ENCODE results near the gene F7.
"Not testable (repeated sequence)": the region's sequence is repeated elsewhere in the genome, so short reads cannot be mapped to it uniquely, and the experiment has no call there.

F7 gene

DNA sequence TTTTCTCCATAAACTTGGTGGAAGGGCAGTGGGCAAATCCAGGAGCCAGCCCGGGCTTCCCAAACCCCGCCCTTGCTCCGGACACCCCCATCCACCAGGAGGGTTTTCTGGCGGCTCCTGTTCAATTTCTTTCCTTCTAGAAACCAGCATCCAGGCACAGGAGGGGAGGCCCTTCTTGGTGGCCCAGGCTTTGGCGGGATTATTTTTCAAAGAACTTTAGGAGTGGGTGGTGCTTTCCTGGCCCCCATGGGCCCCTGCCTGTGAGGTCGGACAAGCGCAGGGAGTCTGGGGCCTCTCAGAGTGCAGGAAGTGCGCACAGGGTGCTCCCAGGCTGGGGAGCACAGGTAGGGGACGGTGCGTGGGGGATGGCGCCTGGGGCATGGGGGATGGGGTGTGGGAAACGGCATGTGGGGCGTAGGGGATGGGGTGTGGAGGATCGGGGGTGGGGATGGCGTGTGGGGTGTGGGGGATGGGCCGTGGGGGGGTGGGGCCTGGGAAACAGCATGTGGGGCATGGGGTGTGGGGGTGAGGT is 396 bp downstream of the F7 start:
- DNase-seq = no peak

DNA sequence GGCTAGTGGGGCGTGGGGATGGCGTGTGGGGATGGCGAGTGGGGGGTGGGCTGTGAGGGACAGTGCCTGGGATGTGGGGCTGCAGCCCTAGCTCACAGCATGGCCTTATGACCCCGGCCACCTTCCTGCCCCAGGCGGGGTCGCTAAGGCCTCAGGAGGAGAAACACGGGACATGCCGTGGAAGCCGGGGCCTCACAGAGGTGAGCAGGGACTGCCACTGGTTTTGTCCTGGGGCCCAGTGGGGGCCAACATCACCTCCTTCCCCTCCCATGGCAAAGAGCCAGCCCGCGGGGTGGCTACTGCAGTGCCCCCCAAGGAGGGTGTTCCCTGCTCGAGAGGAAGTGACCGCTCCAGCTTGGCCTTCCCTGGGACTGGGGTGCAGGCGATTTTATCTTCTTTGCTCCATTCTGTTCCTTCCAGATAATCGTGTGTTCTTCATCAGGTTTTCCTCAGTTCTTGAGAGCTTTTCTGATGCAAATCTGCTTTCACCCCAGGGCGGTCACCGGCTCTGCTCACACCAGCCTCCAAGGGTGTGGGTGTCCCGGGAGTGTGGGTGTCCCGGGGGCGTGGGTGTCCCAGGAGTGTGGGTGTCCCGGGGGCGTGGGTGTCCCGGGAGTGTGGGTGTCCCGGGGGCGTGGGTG is 1.2 kb downstream of the F7 start:
- no peak for DNase-seq

DNA sequence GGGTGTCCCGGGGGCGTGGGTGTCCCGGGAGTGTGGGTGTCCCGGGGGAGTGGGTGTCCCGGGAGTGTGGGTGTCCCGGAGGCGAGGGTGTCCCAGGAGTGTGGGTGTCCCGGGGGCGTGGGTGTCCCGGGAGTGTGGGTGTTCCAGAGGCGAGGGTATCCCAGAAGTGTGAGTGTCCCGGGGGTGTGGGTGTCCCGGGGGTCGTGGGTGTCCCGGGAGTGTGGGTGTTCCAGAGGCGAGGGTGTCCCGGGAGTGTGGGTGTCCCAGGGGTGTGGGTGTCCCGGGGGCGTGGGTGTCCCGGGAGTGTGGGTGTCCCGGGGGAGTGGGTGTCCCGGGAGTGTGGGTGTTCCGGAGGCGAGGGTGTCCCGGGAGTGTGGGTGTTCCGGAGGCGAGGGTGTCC is 2.9 kb downstream of the F7 start:
- DNase-seq = not testable (repeated sequence)

DNA sequence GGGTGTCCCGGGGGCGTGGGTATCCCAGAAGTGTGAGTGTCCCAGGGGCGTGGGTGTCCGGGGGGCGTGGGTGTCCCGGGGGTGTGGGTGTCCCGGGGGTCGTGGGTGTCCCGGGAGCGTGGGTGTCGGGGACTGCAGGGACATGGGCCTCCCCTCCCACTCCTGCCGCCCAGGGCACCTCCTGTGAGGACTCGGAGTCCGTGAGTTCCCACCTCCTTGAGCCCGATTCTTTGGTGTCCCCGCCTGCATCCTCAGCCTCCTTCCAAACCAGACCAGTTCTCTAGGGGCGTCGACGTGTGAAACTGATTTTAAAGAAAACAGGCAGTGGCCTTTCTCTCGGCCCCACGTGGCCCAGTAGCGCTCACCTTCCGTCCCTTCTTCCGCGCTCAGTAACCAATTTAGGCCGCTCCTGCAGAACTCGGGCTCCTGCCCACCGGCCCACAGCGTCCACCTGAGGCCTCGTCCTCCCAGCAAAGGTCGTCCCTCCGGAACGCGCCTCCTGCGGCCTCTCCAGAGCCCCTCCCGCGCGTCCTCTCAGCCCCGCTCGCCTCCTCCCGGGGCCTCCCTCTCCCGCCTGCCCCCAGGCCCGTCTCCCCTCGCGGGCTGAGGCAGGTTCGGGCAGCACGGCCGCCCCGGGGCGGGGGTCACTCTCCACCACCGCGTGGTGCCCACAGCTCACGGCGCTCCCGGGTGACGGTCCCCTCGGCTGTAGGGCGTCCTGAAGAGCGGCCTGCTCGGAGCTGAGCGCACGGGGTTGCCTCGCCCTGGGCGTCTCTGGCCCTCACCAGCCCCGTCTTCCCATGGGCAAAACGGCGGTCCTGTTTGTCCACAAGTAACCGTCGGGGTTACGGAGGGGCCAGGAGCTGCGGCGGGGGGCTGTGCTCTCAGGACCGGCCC is 3.8 kb downstream of the F7 start:
- DNase-seq = no peak

DNA sequence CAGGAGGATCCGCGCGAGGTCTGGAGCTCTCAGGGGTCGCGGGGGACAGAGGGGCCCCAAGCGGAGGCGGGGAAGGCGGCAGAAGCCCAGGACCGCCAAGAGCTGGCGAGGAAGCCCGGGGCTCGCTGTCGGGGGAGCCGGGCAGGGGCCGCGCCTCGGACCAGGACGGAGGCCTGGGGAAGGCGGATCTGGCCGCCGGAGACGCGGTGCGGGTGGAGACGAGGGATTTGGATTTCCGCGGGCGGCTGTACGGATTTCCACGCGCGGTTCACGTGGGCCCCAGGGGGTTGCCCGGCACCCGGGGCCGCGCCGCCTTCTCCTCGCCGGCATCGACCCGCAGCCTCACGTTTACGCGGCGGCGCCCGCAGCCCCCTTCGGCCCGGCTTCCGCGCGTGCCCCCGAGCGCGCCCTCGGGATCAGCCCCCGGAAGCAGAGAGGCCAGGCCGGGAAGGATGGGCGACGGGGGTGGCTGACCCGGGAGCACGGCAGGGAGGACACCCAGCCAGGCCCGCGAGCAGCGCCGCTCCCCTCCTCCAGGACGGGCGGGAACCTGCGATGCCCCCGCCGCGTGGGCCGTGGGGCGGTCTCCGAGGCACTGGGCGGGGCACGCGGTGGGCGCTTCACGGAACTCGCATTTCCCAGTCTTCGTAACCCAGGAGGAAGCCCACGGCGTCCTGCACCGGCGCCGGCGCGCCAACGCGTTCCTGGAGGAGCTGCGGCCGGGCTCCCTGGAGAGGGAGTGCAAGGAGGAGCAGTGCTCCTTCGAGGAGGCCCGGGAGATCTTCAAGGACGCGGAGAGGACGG is 4.7 kb downstream of the F7 start:
- DNase-seq = no peak

DNA sequence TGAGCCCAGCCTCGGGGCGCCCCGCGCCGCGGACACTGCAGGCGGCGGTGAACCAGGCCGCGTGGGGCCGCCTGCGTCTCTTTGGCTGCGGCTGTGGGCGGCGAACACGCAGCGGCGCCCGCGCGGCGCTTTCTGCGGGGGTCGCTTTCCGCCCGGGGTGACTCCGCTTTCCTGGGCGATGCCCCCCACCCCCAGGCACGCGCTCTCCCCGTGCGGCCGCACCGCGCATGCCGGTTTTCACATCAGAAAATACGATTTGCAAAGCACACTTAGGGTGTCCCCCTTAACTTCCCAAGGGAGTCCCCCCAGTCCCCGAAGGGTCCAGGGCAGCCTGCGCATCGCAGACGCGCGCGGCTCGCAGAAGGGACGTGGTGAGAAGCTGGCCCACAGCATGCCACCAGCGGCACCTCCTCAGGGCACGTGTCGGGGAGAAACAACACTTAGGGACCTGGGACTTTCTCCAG is 5.3 kb downstream of the F7 start:
- no peak for DNase-seq

DNA sequence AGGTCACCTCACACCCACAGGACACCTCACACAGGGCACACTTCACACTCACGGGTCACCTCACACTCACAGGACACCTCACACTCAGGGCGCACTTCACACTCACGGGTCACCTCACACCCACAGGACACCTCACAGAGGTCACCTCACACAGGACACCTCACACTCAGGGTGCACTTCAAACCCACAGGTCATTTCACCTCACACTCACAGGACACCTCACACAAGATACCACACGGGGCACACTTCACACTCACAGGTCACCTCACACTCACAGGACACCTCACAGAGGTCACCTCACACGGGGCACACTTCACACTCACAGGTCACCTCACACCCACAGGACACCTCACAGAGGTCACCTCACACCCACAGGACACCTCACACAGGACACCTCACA is 6.2 kb downstream of the F7 start:
- DNase-seq = not testable (repeated sequence)

DNA sequence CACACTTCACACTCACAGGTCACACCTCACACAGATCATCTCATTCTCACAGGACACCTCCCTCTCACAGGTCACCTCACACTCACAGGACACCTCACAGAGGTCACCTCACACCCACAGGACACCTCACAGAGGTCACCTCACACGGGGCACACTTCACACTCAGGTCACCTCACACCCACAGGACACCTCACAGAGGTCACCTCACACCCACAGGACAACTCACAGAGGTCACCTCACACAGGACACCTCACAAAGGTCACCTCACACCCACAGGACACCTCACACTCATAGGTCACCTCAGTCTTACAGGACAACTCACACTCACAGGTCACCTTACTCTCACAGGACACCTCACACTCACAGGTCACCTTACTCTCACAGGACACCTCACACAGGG is 6.9 kb downstream of the F7 start:
- DNase-seq = not testable (repeated sequence)

DNA sequence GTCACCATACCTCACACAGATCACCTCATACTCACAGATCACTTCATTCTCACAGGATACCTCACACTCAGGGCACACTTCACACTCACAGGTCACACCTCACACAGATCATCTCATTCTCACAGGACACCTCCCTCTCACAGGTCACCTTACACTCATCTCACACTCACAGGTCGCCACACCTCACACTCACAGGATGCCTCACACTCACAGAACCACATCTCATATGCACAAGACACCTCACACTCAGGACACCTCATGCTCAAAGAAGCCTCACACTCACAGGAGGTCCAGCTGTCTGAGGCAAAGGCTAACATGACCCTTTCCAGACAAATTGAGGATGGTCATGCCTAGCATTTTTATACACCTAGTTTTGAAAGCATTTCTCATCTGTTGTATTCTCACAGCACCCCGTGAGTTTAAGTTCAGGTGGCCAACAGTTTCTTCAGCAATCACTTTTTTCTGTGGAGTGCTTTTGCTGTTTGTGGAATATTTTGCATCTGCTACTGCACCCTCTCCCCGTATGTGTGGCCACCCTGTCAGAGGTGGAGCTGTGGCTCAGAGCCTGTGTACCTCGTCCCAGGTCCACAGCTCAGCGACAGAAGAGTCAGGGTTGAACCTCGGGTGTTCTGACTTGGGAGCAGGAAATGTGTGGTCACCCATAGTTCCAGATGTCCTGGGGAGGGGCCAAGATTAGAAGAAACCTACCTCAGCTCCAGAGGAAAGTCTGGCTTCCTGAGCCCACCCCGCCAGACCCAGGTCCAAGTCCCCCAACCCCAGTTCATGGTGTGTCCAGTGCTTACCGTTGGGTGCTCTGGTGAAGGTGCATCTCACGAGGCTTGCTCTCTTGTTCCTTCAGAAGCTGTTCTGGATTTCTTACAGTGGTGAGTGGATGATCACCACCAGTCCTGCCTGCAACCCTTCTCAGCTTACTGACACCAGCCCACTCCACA is 7.6 kb downstream of the F7 start:
- no peak for DNase-seq

DNA sequence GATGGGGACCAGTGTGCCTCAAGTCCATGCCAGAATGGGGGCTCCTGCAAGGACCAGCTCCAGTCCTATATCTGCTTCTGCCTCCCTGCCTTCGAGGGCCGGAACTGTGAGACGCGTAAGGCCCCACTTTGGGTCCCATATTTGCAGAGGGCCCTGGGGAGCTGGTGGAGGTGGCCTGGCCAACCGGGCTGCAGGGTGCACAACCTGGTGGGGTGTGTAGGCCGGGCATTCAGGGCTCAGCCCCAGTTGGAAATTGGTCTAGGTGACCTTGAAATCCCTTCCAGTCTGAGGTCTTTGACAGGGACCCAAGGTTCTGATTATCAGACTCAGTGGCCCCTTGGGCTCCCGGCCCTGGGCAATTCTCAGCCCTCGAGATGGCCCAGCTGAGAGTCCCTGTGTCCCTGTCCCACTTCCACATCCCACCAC is 8.3 kb downstream of the F7 start:
- DNase-seq = no peak

DNA sequence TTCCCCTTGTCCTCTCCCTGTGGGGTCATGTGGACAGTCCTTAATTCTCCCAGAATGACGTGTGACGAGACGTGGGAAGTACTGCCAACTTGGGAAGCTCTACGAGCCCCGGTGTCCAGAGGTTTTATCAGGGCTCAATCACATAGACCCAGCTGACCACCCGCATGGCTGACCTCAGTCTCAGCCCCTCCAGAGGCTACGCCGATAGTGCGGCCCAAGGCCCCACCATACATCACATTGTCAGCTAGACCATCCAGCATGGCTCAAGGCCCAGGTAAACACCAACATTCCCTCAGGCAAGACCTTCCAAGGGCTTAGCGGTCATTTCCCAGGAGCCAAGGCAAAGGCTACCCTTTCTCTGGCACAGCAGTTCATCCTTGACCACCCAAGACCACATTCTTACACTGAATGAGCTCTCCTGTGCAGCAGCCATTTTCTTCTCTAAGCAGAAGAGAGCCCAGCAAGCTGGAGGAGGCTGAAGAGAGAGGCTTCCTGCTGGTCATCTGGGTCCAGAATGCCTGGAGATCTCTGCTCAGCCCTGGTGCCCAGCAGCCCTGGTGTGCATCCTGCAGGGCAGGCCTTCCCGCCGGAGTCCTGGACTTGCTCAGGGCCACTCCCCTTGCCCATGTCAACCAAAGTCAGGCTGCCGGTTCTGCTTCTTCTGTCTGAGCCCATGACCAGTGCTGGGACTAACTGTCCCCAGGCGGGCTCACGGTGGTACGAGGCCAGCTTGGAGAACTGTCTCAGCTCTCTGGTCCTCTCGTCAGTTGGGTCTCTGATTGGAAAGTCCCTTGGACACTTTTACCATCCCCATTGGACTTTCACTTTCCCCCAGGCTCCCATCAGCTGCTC is 9.1 kb downstream of the F7 start:
- no peak for DNase-seq

DNA sequence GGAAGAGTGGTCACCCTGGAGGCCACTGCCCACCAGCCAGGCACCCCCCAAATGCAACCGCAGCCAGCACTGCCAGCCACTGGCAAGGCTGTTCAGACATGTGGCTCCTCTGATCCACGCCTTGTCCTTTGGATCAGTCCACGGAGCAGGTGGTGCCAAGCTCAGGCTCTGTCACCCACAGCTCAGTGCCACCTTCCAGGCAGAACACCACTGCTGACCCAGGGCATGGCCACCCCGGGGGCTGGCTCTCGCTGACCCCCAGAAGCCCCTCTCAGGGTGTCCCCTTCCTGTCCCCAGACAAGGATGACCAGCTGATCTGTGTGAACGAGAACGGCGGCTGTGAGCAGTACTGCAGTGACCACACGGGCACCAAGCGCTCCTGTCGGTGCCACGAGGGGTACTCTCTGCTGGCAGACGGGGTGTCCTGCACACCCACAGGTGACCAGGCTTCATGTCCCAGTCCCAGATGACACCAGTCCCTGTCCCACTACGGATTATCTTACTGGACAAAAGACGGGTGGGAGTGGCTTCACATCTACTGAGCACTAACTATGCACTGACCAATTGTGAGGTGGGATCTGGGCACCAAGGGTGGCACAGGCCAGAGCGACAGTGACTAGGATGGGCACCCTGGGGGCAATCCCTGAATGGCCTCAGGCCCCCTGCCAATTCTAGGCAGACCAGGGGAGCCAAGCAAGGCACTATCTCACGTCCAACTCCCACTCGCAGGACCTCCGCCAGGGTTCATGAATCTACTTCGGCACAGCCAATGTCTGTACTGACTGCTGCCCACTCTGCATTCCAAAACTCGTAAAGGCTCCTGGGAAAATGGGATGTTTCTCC is 10.0 kb downstream of the F7 start:
- no peak for DNase-seq

DNA sequence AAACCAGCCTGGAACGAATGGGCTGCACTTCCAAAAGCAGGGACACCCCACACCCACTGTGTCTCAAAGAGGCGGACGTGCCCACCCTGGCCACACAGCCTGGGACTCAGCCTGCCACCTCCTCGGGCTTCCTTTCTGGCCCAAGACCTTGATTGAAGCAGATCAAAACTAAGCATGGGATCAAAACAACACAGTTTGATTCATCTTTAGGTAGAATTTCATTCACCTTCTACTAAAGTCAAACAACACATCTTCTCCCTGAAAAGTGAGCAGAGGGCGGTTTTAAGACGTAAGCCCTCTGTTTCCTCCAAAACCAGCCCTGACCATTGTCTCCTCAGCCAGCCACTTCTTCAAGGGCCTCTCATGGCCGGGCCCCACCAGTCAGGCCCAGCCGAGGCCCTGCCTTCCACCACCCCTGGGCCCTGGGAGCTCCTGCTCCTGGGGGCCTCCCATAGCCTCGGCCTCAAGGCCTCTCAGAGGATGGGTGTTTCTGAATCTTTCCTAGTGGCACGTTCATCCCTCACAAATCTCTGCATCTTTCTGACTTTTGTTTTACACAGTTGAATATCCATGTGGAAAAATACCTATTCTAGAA is 10.7 kb downstream of the F7 start:
- no peak for DNase-seq

DNA sequence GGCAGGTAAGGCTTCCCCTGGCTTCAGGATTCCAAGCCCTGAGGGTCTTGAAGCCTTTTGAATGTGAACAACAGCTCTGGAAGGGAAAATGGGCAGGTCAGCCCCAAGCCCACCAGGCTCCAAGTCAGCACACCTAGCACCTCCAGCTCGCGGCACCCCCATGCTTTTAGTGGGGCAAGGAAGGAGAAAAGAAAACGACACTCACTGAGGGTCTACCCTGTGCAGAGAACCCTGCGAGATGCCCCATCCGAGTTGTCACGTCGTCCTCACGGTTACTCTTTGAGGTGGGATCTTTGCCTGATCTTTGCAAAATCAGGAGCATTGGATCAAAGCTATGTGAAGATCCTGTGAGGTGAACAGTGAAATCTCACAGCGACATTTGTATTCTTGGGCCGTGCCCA is 11.3 kb downstream of the F7 start:
- DNase-seq = no peak

DNA sequence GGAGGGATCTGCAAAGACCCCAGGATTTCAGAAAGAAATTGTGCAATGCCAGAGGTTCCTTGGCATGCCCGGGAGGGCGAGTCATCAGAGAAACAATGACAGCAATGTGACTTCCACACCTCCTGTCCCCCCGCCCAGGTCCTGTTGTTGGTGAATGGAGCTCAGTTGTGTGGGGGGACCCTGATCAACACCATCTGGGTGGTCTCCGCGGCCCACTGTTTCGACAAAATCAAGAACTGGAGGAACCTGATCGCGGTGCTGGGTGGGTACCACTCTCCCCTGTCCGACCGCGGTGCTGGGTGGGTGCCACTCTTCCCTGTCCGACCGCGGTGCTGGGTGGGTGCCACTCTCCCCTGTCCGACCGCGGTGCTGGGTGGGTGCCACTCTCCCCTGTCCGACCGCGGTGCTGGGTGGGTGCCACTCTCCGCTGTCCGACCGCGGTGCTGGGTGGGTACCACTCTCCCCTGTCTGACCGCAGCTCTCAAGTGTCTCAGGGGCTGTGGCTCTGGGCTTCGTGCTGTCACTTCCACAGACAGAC is 11.8 kb downstream of the F7 start:
- no peak for DNase-seq

DNA sequence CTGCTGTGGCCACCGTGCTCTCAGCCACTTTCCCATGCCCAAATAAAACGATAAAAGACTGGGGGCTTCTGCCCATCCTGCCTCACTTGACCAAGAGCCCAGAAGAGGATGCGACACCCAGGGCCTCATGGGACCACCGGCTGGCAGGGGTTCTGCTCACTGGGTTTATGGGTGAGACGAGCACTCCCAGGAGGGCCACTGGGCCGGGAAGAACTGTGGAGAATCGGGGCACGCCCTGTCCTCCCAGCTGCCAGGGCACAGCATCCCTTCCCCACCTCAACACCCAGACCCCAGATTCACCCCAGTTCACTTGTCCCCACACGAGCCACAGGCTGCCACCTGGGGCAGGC is 12.3 kb downstream of the F7 start:
- no peak for DNase-seq

DNA sequence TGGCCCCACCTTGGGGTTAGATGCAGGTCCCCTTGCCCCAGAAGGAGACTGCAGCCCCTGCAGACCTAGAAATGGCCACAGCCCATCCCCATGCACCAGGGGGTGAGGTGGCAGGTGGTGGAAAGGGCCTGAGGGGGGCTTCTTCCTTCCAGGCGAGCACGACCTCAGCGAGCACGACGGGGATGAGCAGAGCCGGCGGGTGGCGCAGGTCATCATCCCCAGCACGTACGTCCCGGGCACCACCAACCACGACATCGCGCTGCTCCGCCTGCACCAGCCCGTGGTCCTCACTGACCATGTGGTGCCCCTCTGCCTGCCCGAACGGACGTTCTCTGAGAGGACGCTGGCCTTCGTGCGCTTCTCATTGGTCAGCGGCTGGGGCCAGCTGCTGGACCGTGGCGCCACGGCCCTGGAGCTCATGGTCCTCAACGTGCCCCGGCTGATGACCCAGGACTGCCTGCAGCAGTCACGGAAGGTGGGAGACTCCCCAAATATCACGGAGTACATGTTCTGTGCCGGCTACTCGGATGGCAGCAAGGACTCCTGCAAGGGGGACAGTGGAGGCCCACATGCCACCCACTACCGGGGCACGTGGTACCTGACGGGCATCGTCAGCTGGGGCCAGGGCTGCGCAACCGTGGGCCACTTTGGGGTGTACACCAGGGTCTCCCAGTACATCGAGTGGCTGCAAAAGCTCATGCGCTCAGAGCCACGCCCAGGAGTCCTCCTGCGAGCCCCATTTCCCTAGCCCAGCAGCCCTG is 12.8 kb downstream of the F7 start:
- DNase-seq = no peak

DNA sequence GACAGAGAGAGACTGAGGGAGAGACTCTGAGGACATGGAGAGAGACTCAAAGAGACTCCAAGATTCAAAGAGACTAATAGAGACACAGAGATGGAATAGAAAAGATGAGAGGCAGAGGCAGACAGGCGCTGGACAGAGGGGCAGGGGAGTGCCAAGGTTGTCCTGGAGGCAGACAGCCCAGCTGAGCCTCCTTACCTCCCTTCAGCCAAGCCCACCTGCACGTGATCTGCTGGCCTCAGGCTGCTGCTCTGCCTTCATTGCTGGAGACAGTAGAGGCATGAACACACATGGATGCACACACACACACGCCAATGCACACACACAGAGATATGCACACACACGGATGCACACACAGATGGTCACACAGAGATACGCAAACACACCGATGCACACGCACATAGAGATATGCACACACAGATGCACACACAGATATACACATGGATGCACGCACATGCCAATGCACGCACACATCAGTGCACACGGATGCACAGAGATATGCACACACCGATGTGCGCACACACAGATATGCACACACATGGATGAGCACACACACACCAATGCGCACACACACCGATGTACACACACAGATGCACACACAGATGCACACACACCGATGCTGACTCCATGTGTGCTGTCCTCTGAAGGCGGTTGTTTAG is 13.7 kb downstream of the F7 start:
- DNase-seq = no peak
